GM12878 (cell line): ENCODE results near the gene TCP11.

Experiments
- CTCF ChIP-seq, 3 experiments: IDR thresholded peaks in 2 of 3; conservative IDR thresholded peaks in 1 of 3; 2 replicates each; pipeline ENCODE4 v1.5.1; 2011; ENCODE audit warnings: low read depth in 3 of 3, low read length in 3 of 3, mild to moderate bottlenecking in 3 of 3, control low read depth in 2 of 3, moderate library complexity in 2 of 3, inconsistent platforms in 1 of 3, mixed read lengths in 1 of 3; ENCODE audit not compliant: control insufficient read depth in 2 of 3, insufficient read depth in 1 of 3; ENCODE audit errors: extremely low read depth in 1 of 3
- ESRRA ChIP-seq: IDR thresholded peaks from 2 replicates; pipeline ENCODE4 v1.6.1; 2012; ENCODE audit warnings: mild to moderate bottlenecking, low read length, improper control_type of control experiment
- POLR2AphosphoS5 ChIP-seq: IDR thresholded peaks from 2 replicates; pipeline ENCODE4 v1.6.1; 2011; ENCODE audit warnings: mild to moderate bottlenecking, low read length, inconsistent platforms
- SMC3 ChIP-seq: IDR thresholded peaks from 2 replicates; pipeline ENCODE4 v1.6.1; 2011; ENCODE audit warnings: low read length, improper control_type of control experiment, borderline replicate concordance

- TF ChIP-seq ESRRA (no peak), CTCF (IDR thresholded peaks at IDR 0.05 in 2 of 3, conservative IDR thresholded peaks at IDR 0.05 in 1 of 3; ENCODE audit: control insufficient read depth in 2 of 3, extremely low read depth in 1 of 3, insufficient read depth in 1 of 3, low read depth in 3 of 3, low read length in 3 of 3) (no peak), SMC3 (no peak), POLR2AphosphoS5 (no peak)
Measured at GRCh38 chr6:35183935-35184334, 42.8 kb upstream of the TCP11 start.
